Keratinocyte (primary cell): Measurements from ENCODE around the gene SERPINB5. TPM values are rescaled to one million over a fixed set of nuclear protein-coding genes. Genes with fewer than 3 reads are reported as not detected.
A peak's percentile ranks its signal among the peaks of the same experiment; 100 is the strongest.

Experiments
- DNase-seq: peaks from one replicate; pipeline ENCODE4 v3.0.0-alpha.2; 2011; ENCODE audit warnings: low read depth, missing footprints, low spot score
- FAIRE-seq: peaks from 2 replicates; lab custom pipeline; 2011; peaks lifted over from hg19 to GRCh38; lab: Jason Lieb, UNC
- H2AFZ ChIP-seq: 2 replicates; pipeline ENCODE4 v1.6.0; 2012; ENCODE audit warnings: low read length, control low read depth, inconsistent platforms; ENCODE audit not compliant: control insufficient read depth
- H3K27ac ChIP-seq: 2 replicates; pipeline ENCODE4 v1.5.1; 2011; ENCODE audit warnings: low read length; ENCODE audit not compliant: control insufficient read depth, insufficient read depth
- H3K27me3 ChIP-seq: 3 replicates; pipeline ENCODE4 v1.6.0; 2011; ENCODE audit warnings: low read length; ENCODE audit not compliant: control insufficient read depth, insufficient read depth; ENCODE audit errors: extremely low read depth
- H3K36me3 ChIP-seq, 2 experiments: 2 replicates in 1 of 2; 3 replicates in 1 of 2; pipeline ENCODE4 v1.5.1; 2011; ENCODE audit warnings: low read length in 2 of 2, mild to moderate bottlenecking in 1 of 2; ENCODE audit not compliant: control insufficient read depth in 2 of 2, insufficient read depth in 2 of 2; ENCODE audit errors: extremely low read depth in 1 of 2
- H3K4me1 ChIP-seq: 3 replicates; pipeline ENCODE4 v1.5.1; 2011; ENCODE audit warnings: low read length; ENCODE audit not compliant: control insufficient read depth, insufficient read depth; ENCODE audit errors: extremely low read depth
- H3K4me2 ChIP-seq: 3 replicates; pipeline ENCODE4 v1.6.0; 2011; ENCODE audit warnings: low read depth, low read length; ENCODE audit not compliant: control insufficient read depth, insufficient read depth; ENCODE audit errors: extremely low read depth
- H3K4me3 ChIP-seq, 3 experiments: fragments of 200-600 bp in 1 of 3; sonication (generic) in 1 of 3; 2 replicates in 2 of 3; 3 replicates in 1 of 3; pipeline ENCODE4 v1.5.1; 2011 to 2016; ENCODE audit warnings: low read length in 3 of 3, mild to moderate bottlenecking in 3 of 3, control low read depth in 2 of 3, inconsistent platforms in 1 of 3, low read depth in 1 of 3, mixed read lengths in 1 of 3, mixed run types in 1 of 3, moderate library complexity in 1 of 3; ENCODE audit not compliant: control insufficient read depth in 2 of 3, insufficient read depth in 2 of 3; ENCODE audit errors: extremely low read depth in 1 of 3
- H3K79me2 ChIP-seq: 2 replicates; pipeline ENCODE4 v1.6.0; 2012; ENCODE audit warnings: low read length; ENCODE audit not compliant: control insufficient read depth, insufficient read depth
- H3K9ac ChIP-seq: 3 replicates; pipeline ENCODE4 v1.6.0; 2011; ENCODE audit warnings: low read length; ENCODE audit not compliant: control insufficient read depth, insufficient read depth; ENCODE audit errors: extremely low read depth
- H3K9me1 ChIP-seq: 3 replicates; pipeline ENCODE4 v1.6.0; 2011; ENCODE audit warnings: low read length; ENCODE audit not compliant: control insufficient read depth, insufficient read depth; ENCODE audit errors: extremely low read depth
- H3K9me3 ChIP-seq: 2 replicates; pipeline ENCODE4 v1.5.1; 2012; ENCODE audit warnings: low read depth, low read length; ENCODE audit not compliant: control insufficient read depth
- H4K20me1 ChIP-seq: 3 replicates; pipeline ENCODE4 v1.6.0; 2011; ENCODE audit warnings: low read length; ENCODE audit not compliant: control insufficient read depth, insufficient read depth; ENCODE audit errors: extremely low read depth
- CTCF ChIP-seq, 3 experiments: IDR thresholded peaks in 1 of 3; conservative IDR thresholded peaks in 1 of 3; optimal IDR thresholded peaks in 1 of 3; 2 replicates in 2 of 3; 3 replicates in 1 of 3; pipeline versions ENCODE3 to v1.5.1; 2011; ENCODE audit warnings: low read length in 3 of 3, mild to moderate bottlenecking in 3 of 3, moderate library complexity in 2 of 3, control low read depth in 1 of 3, inconsistent platforms in 1 of 3; ENCODE audit not compliant: insufficient read depth in 2 of 3; ENCODE audit errors: extremely low read depth in 1 of 3
- EZH2 ChIP-seq: IDR thresholded peaks from one replicate; pipeline ENCODE4 v1.6.1; 2012; ENCODE audit warnings: inconsistent platforms, mild to moderate bottlenecking, low read length, moderate library complexity
- dilution Hi-C: fragments of 300-500 bp; cut with MboI; formaldehyde crosslinking; loops from one replicate; pipeline ENCODE4 v1.7.0; 2020; ENCODE audit warnings: low sequenced_read_pairs; ENCODE audit not compliant: extremely low pct_ligation_motif_present
- polyA plus RNA-seq, 5 experiments: library from polyadenylated mRNA; depleted of rRNA in 3 of 5; stranded (reverse) in 3 of 5; stranded (forward) in 1 of 5; unstranded in 1 of 5; fragments of >200 nt; gene quantifications; 1 replicate in 1 of 5; 2 replicates in 3 of 5; 3 replicates in 1 of 5; pipeline versions ENCODE4 v1.2.1 to v1.2.3, GENCODE V29; 2011 to 2012; ENCODE audit warnings: missing spikeins in 2 of 5, low read depth in 1 of 5, low replicate concordance in 1 of 5

Gene SERPINB5
- polyA plus RNA-seq, 1 donor (not counting 4 experiments of a cell fraction or from before 2014, with no cell fraction given) = 833 TPM

GRCh38 chr18:63439334-63439733, 37.4 kb upstream of the SERPINB5 start:
- Histone ChIP-seq H3K79me2 (no peaks in the 10 kb centered on the region), H3K27ac (peak overlapping the region; percentile 11), H3K36me3 (no peaks in the 10 kb centered on the region), H3K9me3 (no peaks in the 10 kb centered on the region), H2AFZ (no peak overlapping the region), H3K4me2 (no peak overlapping the region), H3K27me3 (no peaks in the 10 kb centered on the region), H3K9me1 (no peaks in the 10 kb centered on the region), H3K4me1 (peaks cover 16% of the 10 kb centered on the region), H3K9ac (peak overlapping the region; percentile 11), H3K4me3 (no peak overlapping the region), H4K20me1 (no peaks in the 10 kb centered on the region)
- no peak for TF ChIP-seq EZH2
- TF ChIP-seq CTCF (optimal IDR thresholded peaks at IDR 0.05 in 1 of 3, IDR thresholded peaks at IDR 0.05 in 1 of 3, conservative IDR thresholded peaks at IDR 0.05 in 1 of 3; ENCODE audit: extremely low read depth in 1 of 3, insufficient read depth in 2 of 3, low read length in 3 of 3) = peak; percentile 73 to 87 (median 79)
- DNase-seq = no peak
- FAIRE-seq = peak; percentile 71
- dilution Hi-C loops = no loop called here

DNA sequence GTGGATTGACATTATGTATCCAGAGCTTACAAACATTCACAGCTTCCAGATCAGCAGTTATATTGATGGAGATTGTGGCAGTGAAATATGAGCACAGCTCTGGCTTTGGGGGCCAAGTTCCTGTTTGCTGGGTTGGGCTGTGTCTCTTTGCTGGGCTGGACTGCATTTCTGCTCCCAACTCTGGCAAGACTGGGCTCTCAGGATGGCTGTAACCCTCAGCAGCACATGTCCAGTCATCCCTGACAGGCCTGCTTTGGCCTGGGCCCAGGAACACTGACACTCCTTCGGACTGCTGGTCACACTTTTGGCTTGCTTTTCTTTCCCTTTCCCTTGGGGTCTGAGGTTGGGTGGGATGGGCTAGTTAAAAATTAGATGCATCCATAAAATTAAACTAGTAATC, 36.5 kb upstream of the SERPINB5 start:
- Histone ChIP-seq H2AFZ (no peak overlapping the region), H3K36me3 (no peaks in the 10 kb centered on the region), H3K9me1 (no peaks in the 10 kb centered on the region), H3K27me3 (no peaks in the 10 kb centered on the region), H3K79me2 (no peaks in the 10 kb centered on the region), H3K4me3 (no peak overlapping the region), H3K27ac (no peak overlapping the region), H3K9ac (no peak overlapping the region), H3K9me3 (no peaks in the 10 kb centered on the region), H4K20me1 (no peaks in the 10 kb centered on the region), H3K4me2 (no peak overlapping the region), H3K4me1 (peaks cover 22% of the 10 kb centered on the region)
- no peak for FAIRE-seq
- no peak for DNase-seq
- dilution Hi-C loops = no loop called here
- no peak for TF ChIP-seq EZH2
- no peak for TF ChIP-seq CTCF (optimal IDR thresholded peaks at IDR 0.05 in 1 of 3, IDR thresholded peaks at IDR 0.05 in 1 of 3, conservative IDR thresholded peaks at IDR 0.05 in 1 of 3; ENCODE audit: extremely low read depth in 1 of 3, insufficient read depth in 2 of 3, low read length in 3 of 3)
